Large intestine (tissue), 3 donors: ENCODE measurements around the gene TSPAN10. TPM values are rescaled to one million over a fixed set of nuclear protein-coding genes. Genes with fewer than 3 reads are reported as not detected.

Source experiments
- DNase-seq, 2 donors: peaks; one replicate each; pipeline versions ENCODE4 v3.0.0 to v3.0.0-alpha.2; 2013
- H3K27ac ChIP-seq: one replicate; pipeline ENCODE4 v1.5.1; 2013; ENCODE audit warnings: low read length
- H3K27me3 ChIP-seq: 2 replicates; pipeline ENCODE4 v1.6.1; 2013; ENCODE audit warnings: low read length; ENCODE audit not compliant: control insufficient read depth, insufficient read depth
- H3K36me3 ChIP-seq: 2 replicates; pipeline ENCODE4 v1.6.1; 2013; ENCODE audit warnings: low read length; ENCODE audit not compliant: control insufficient read depth, insufficient read depth
- H3K4me1 ChIP-seq: one replicate; pipeline ENCODE4 v1.6.1; 2013; ENCODE audit warnings: low read length; ENCODE audit not compliant: control insufficient read depth, insufficient read depth
- H3K4me3 ChIP-seq: one replicate; pipeline ENCODE4 v1.5.1; 2013; ENCODE audit warnings: low read length
- H3K9me3 ChIP-seq: one replicate; pipeline ENCODE4 v1.6.1; 2013; ENCODE audit warnings: mild to moderate bottlenecking, low read depth, low read length, moderate library complexity; ENCODE audit not compliant: control insufficient read depth
- WGBS: methylation state at CpG from one replicate; pipeline ENCODE4 v1.1.5; 2013; ENCODE audit warnings: low lambda C conversion rate; ENCODE audit not compliant: insufficient coverage; 5-methylcytosine and 5-hydroxymethylcytosine counted together
- polyA plus RNA-seq: library from polyadenylated mRNA; unstranded; fragments of 120-200 nt; gene quantifications from one replicate; pipeline ENCODE4 v1.2.1, GENCODE V29; 2013

TSPAN10 gene
- polyA plus RNA-seq, 1 donor = 1.2 TPM

DNA sequence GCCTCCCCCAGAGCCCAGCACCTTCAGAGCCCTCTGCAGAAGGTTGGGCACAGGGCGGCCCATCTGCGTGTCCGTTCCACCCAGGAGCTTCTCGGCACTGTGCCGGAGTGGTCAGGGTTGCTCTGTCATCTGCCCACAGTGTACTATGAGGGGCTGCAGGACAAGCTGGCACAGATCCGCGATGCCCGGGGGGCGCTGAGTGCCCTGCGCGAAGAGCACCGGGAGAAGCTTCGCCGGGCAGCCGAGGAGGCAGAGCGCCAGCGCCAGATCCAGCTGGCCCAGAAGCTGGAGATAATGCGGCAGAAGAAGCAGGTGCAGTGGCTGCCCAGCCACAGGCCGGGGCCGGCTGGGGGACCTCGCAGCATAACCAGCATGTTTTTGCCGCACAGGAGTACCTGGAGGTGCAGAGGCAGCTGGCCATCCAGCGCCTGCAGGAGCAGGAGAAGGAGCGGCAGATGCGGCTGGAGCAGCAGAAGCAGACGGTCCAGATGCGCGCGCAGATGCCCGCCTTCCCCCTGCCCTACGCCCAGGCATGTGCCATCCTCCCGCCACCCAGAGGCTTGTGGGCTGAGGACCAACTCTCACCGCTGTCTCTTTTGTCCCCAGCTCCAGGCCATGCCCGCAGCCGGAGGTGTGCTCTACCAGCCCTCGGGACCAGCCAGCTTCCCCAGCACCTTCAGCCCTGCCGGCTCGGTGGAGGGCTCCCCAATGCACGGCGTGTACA, 59.4 kb downstream of the TSPAN10 start:
- WGBS = no CpG with 5 or more reads among the region's 40 CpGs
- H3K36me3 ChIP-seq = peaks cover 90% of the 10 kb centered on the region
- DNase-seq = no peak
- no peak overlapping the region for H3K4me3 ChIP-seq
- peaks cover 12% of the 10 kb centered on the region for H3K4me1 ChIP-seq
- H3K27me3 ChIP-seq = no peaks in the 10 kb centered on the region
- no peak overlapping the region for H3K27ac ChIP-seq
- H3K9me3 ChIP-seq = peaks cover 8% of the 10 kb centered on the region

GRCh38 chr17:81697261-81698044, 60.5 kb downstream of the TSPAN10 start:
- 100% methylated on average over 1 of the region's 25 CpGs for WGBS

More at GRCh38 chr17:81697261-81698044, 60.5 kb downstream of the TSPAN10 start:
- peaks cover 16% of the 10 kb centered on the region for H3K4me1 ChIP-seq
- H3K36me3 ChIP-seq = peaks cover 85% of the 10 kb centered on the region
- H3K9me3 ChIP-seq = peaks cover 8% of the 10 kb centered on the region
- DNase-seq = no peak
- H3K4me3 ChIP-seq = no peak overlapping the region
- H3K27ac ChIP-seq = no peak overlapping the region
- no peaks in the 10 kb centered on the region for H3K27me3 ChIP-seq

Other genes starting within 250 kb of the TSPAN10 start
- gene BAHCC1, start 241.7 kb upstream of the TSPAN10 start, polyA plus RNA-seq = 21.9 TPM
- gene ACTG1, start 124.4 kb upstream of the TSPAN10 start, polyA plus RNA-seq = 2,245 TPM
- gene FSCN2, start 108.8 kb upstream of the TSPAN10 start, polyA plus RNA-seq = 1.5 TPM
- gene FAAP100, start 84.8 kb upstream of the TSPAN10 start, polyA plus RNA-seq = 26.9 TPM
- gene NPLOC4, start 84 bp upstream of the TSPAN10 start, polyA plus RNA-seq = 47.8 TPM
- 2.6 TPM for gene PDE6G, start 19.3 kb downstream of the TSPAN10 start, polyA plus RNA-seq
- gene OXLD1, start 29.4 kb downstream of the TSPAN10 start, polyA plus RNA-seq = 20.9 TPM
- gene CCDC137, start 29.5 kb downstream of the TSPAN10 start, polyA plus RNA-seq = 19.5 TPM
- gene ARL16, start 46.6 kb downstream of the TSPAN10 start, polyA plus RNA-seq = 44.8 TPM
- 84.8 TPM for gene HGS, start 46.8 kb downstream of the TSPAN10 start, polyA plus RNA-seq
- gene MRPL12, start 66.2 kb downstream of the TSPAN10 start, polyA plus RNA-seq = 52.4 TPM
- 42.2 TPM for gene SLC25A10, start 75.1 kb downstream of the TSPAN10 start, polyA plus RNA-seq
- gene GCGR, start 167.0 kb downstream of the TSPAN10 start, polyA plus RNA-seq = 2.5 TPM
- gene MCRIP1, start 196.1 kb downstream of the TSPAN10 start, polyA plus RNA-seq = 60.9 TPM
- gene PPP1R27, start 197.9 kb downstream of the TSPAN10 start, polyA plus RNA-seq = 0.21 TPM
- gene P4HB, start 223.3 kb downstream of the TSPAN10 start, polyA plus RNA-seq = 737 TPM
- gene ARHGDIA, start 234.1 kb downstream of the TSPAN10 start, polyA plus RNA-seq = 203 TPM